Uterus (tissue), 4 donors: ENCODE data around the gene YPEL4. TPM values are rescaled to one million over a fixed set of nuclear protein-coding genes. Genes with fewer than 3 reads are reported as not detected.
"Not testable (repeated sequence)": the region's sequence is repeated elsewhere in the genome, so short reads cannot be mapped to it uniquely, and the experiment has no call there.

Experiments
- DNase-seq, 2 donors: peaks; one replicate each; pipeline ENCODE4 v3.0.0-alpha.2; 2019 to 2020
- H3K27ac ChIP-seq, 2 donors: fragments of 200-600 bp; sonication (generic); 1 replicate in 1 of 2; 2 replicates in 1 of 2; pipeline ENCODE4 v1.5.1; 2016 to 2018
- H3K27me3 ChIP-seq, 2 donors: fragments of 200-600 bp; sonication (generic); one replicate each; pipeline ENCODE4 v1.5.1; 2018 to 2019; ENCODE audit warnings: control low read depth in 1 of 2
- H3K36me3 ChIP-seq, 2 donors: fragments of 200-600 bp; sonication (generic); one replicate each; pipeline ENCODE4 v1.5.1; 2019; ENCODE audit warnings: control low read depth in 1 of 2
- H3K4me1 ChIP-seq, 2 donors: fragments of 200-600 bp; sonication (generic); one replicate each; pipeline ENCODE4 v1.5.1; 2018 to 2019; ENCODE audit warnings: control low read depth in 1 of 2
- H3K4me3 ChIP-seq, 2 donors: fragments of 200-600 bp; sonication (generic); 1 replicate in 1 of 2; 2 replicates in 1 of 2; pipeline ENCODE4 v1.5.1; 2018 to 2019; ENCODE audit warnings: mild to moderate bottlenecking in 1 of 2
- H3K9me3 ChIP-seq, 2 donors: fragments of 200-600 bp; sonication (generic); one replicate each; pipeline ENCODE4 v1.5.1; 2019; ENCODE audit warnings: control low read depth in 1 of 2
- CTCF ChIP-seq, 4 experiments: fragments of 200-600 bp in 2 of 4; fragments of 450-650 bp in 2 of 4; sonication (generic) in 2 of 4; IDR thresholded peaks; one replicate each; pipeline ENCODE4 v1.5.1; 2016 to 2019; ENCODE audit warnings: antibody characterized with exemption in 4 of 4, mild to moderate bottlenecking in 2 of 4, moderate library complexity in 1 of 4
- POLR2A ChIP-seq, 2 donors: fragments of 450-650 bp; IDR thresholded peaks; one replicate each; pipeline ENCODE4 v1.6.1; 2016; ENCODE audit warnings: antibody characterized with exemption in 2 of 2, mild to moderate bottlenecking in 1 of 2, moderate library complexity in 1 of 2
- intact Hi-C: fragments of 100-400 bp; cut with DNase I; formaldehyde crosslinking; loops from one replicate; pipeline ENCODE4 v1.15.1; 2023; ENCODE audit warnings: low total_unique reads
- total RNA-seq, 4 donors: library from RNA; depleted of rRNA in 3 of 4; stranded (reverse); fragments of >200 nt in 3 of 4; gene quantifications; one replicate each; pipeline versions ENCODE4 v1.1.0 to v1.2.4, GENCODE V29; 2014 to 2023
- donor health status: DM: yes; HTN: yes; CAD: no.

Gene YPEL4
- 1 to 10 TPM in 3 of 4 donors, under 1 TPM in 1; 0.26 to 7.6 (median 2.7) TPM for total RNA-seq

- intact Hi-C loops, result loop anchor here (10.0 kb wide), 1 partner anchor 55 kb away; the partner anchor contains the start of gene SERPING1
- peaks cover 0 to 34% of the 10 kb centered on the region in 2 donors for H3K4me1 ChIP-seq
- TF ChIP-seq POLR2A (IDR thresholded peaks at IDR 0.05) (no peak), CTCF (IDR thresholded peaks at IDR 0.05) (no peak)
- H3K4me3 ChIP-seq, result peak within 1 kb of the TSS; percentile 53 to 58
- H3K27ac ChIP-seq, result peak within 1 kb of the TSS; percentile 75 to 81
- no peaks in the 10 kb centered on the region for H3K36me3 ChIP-seq
- DNase-seq, result peak; percentile 69 to 79
- H3K27me3 ChIP-seq, result no peaks in the 10 kb centered on the region
- H3K9me3 ChIP-seq, result no peaks in the 10 kb centered on the region
These were observed at the start of gene YPEL4 for GRCh38 chr11:57649826-57650738. YPEL4 (minus strand) TSS chr11:57649912; CDS start chr11:57647107, 2,805 bp downstream.

DNA sequence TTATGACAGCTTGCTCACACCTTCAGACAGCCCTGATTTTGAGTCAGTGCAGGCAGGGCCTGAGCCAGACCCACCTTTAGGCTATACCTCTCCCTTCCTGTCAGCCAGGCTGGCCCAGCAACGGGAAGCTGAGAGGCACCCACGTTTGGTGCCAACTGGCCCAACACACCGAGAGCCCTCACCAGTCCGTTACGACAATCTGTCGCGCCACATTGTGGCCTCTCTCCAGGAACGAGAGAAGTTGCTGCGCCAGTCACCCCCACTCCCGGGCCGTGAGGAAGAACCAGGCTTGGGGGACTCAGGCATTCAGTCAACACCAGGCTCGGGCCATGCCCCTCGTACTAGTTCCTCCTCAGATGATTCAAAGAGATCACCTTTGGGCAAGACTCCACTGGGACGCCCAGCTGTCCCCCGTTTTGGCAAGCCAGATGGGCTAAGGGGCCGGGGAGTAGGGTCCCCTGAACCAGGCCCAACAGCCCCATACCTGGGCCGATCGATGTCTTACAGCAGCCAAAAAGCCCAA is 49.2 kb upstream of the YPEL4 start:
- no peaks in the 10 kb centered on the region for H3K36me3 ChIP-seq

GRCh38 chr11:57690474-57690873 is 40.8 kb upstream of the YPEL4 start:
- H3K9me3 ChIP-seq, DNase-seq, intact Hi-C loops, H3K27me3 ChIP-seq, H3K36me3 ChIP-seq, H3K4me3 ChIP-seq, H3K27ac ChIP-seq, H3K4me1 ChIP-seq: not testable (repeated sequence)

More for the DNA sequence above, 49.2 kb upstream of the YPEL4 start:
- Histone ChIP-seq H3K27me3 (no peaks in the 10 kb centered on the region), H3K4me3 (no peak overlapping the region), H3K9me3 (no peaks in the 10 kb centered on the region), H3K4me1 (no peaks in the 10 kb centered on the region), H3K27ac (no peak overlapping the region)
- intact Hi-C loops, result no loop called here
- no peak for DNase-seq
- no peak for TF ChIP-seq CTCF (IDR thresholded peaks at IDR 0.05)
- TF ChIP-seq POLR2A (IDR thresholded peaks at IDR 0.05), result no peak

GRCh38 chr11:57681168-57681567 is 31.5 kb upstream of the YPEL4 start:
- no peak overlapping the region for H3K27ac ChIP-seq

DNA sequence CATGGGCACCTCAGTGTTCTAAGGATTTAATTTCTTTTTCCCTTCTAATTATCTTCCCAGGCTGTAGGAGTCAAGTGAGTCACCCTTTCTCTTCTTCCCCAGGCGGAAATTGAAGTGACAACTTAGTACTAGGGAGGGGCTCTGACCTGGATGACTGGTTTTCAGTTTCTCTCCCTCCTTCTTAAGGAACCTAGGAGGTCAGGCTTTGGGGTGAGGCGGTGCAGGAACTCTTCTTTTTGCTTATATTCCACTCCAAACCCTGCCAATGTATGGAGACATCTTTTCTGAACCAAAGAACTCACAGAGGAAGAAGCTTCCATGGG is 30.8 kb upstream of the YPEL4 start:
- TF ChIP-seq CTCF (IDR thresholded peaks at IDR 0.05) (no peak), POLR2A (IDR thresholded peaks at IDR 0.05) (no peak)
- Histone ChIP-seq H3K27me3 (no peaks in the 10 kb centered on the region), H3K36me3 (no peaks in the 10 kb centered on the region), H3K27ac (no peak overlapping the region), H3K9me3 (no peaks in the 10 kb centered on the region), H3K4me3 (no peak overlapping the region), H3K4me1 (no peaks in the 10 kb centered on the region)
- intact Hi-C loops, result no loop called here
- no peak for DNase-seq

More at GRCh38 chr11:57681168-57681567, 31.5 kb upstream of the YPEL4 start:
- no peak for TF ChIP-seq POLR2A (IDR thresholded peaks at IDR 0.05)
- TF ChIP-seq CTCF (IDR thresholded peaks at IDR 0.05), result no peak
- no peak for DNase-seq
- no peaks in the 10 kb centered on the region for H3K9me3 ChIP-seq
- H3K4me3 ChIP-seq, result no peak overlapping the region
- no peaks in the 10 kb centered on the region for H3K36me3 ChIP-seq
- intact Hi-C loops, result no loop called here
- H3K27me3 ChIP-seq, result no peaks in the 10 kb centered on the region
- H3K4me1 ChIP-seq, result no peaks in the 10 kb centered on the region
